IPS DF 6.9 (cell line): Measurements from ENCODE around the gene ADSS2.

Experiments
- DNase-seq: peaks from one replicate; pipeline ENCODE4 v3.0.0-alpha.2; 2013; ENCODE audit warnings: low read depth, low spot score
- H3K27ac ChIP-seq: one replicate; pipeline ENCODE4 v1.5.1; 2013; ENCODE audit warnings: low read length, control low read depth
- H3K27me3 ChIP-seq: 2 replicates; pipeline ENCODE4 v1.6.1; 2013; ENCODE audit warnings: mild to moderate bottlenecking, low read length; ENCODE audit not compliant: control insufficient read depth, insufficient read depth
- H3K36me3 ChIP-seq: 2 replicates; pipeline ENCODE4 v1.6.1; 2013; ENCODE audit warnings: low read length; ENCODE audit not compliant: control insufficient read depth, insufficient read depth
- H3K4me1 ChIP-seq: 2 replicates; pipeline ENCODE4 v1.6.1; 2013; ENCODE audit warnings: low read length; ENCODE audit not compliant: control insufficient read depth, insufficient read depth
- H3K4me3 ChIP-seq: 2 replicates; pipeline ENCODE4 v1.5.1; 2013; ENCODE audit warnings: mild to moderate bottlenecking, low read length
- H3K9me3 ChIP-seq: 2 replicates; pipeline ENCODE4 v1.6.1; 2013; ENCODE audit warnings: low read length, inconsistent platforms; ENCODE audit not compliant: control insufficient read depth, insufficient read depth
- WGBS: extraction: QIAGEN DNeasy Blood & Tissue Kit; methylation state at CpG from one replicate; pipeline ENCODE4 v1.1.7; 2013; ENCODE audit warnings: mixed read lengths, missing lambda C conversion rate; ENCODE audit not compliant: insufficient read length, insufficient coverage; 5-methylcytosine and 5-hydroxymethylcytosine counted together

The ADSS2 gene

GRCh38 chr1:244447024-244447423 lies 4.7 kb downstream of the ADSS2 start:
- H3K9me3 ChIP-seq: no peaks in the 10 kb centered on the region
- H3K27me3 ChIP-seq: no peaks in the 10 kb centered on the region
- no peak overlapping the region for H3K27ac ChIP-seq
- H3K4me3 ChIP-seq: no peak overlapping the region
- WGBS: no CpG with 5 or more reads among the region's 1 CpG
- H3K4me1 ChIP-seq: peaks cover 1% of the 10 kb centered on the region; the same call in 1 of the 2 replicates
- no peaks in the 10 kb centered on the region; the same call in 1 of the 2 replicates for H3K36me3 ChIP-seq
- no peak for DNase-seq

GRCh38 chr1:244445320-244446181 lies 6.2 kb downstream of the ADSS2 start:
- Histone ChIP-seq H3K9me3 (no peaks in the 10 kb centered on the region), H3K4me3 (no peak overlapping the region), H3K36me3 (no peaks in the 10 kb centered on the region; the same call in 1 of the 2 replicates), H3K4me1 (peaks cover 1% of the 10 kb centered on the region; the same call in 1 of the 2 replicates), H3K27me3 (no peaks in the 10 kb centered on the region), H3K27ac (no peak overlapping the region)
- no CpG with 5 or more reads among the region's 2 CpGs for WGBS
- no peak for DNase-seq

DNA sequence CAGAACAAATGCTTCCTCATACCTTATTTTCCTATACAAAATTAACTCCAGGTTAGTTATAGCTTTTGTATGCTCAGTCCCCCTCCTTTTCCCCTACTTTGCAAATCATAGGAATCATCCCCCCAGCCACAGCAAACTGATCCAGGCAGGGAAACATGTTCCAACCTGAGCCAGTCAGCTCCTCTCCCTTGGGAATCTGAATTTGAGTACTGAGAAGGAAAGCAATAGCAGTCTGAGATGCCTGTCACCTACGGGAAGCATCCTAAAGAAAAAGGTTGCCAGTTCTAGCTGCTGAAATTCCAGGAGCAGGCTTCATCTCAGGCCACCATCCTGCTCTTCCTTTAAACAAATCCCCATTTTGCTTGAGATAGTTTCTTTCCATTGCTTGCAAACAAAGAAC lies 6.9 kb downstream of the ADSS2 start:
- no peak overlapping the region for H3K27ac ChIP-seq
- H3K4me3 ChIP-seq: no peak overlapping the region
- peaks cover 1% of the 10 kb centered on the region; the same call in 1 of the 2 replicates for H3K4me1 ChIP-seq
- H3K36me3 ChIP-seq: no peaks in the 10 kb centered on the region; the same call in 1 of the 2 replicates
- no peaks in the 10 kb centered on the region for H3K9me3 ChIP-seq
- H3K27me3 ChIP-seq: no peaks in the 10 kb centered on the region
- WGBS: no CpG with 5 or more reads among the region's 1 CpG
- DNase-seq: no peak

DNA sequence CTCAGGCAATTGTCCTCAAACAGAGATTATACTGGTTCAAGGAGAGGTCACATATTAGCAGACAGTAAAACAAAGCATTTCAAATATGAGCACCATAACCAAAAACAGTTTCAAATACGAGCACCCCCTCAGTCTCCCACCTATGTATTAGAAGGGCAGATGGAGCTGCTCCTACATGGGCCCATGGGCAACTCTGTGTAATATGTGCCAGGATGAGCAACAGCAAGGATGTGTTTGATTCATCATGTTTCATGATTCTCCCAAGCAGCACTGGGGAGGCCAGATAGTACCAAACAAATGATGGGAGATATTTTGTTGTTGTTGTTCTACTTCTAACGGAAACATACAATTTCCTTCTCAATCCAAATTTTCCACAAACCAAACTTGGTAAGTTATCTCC lies 8.9 kb downstream of the ADSS2 start:
- H3K4me1 ChIP-seq: peaks cover 1% of the 10 kb centered on the region; the same call in 1 of the 2 replicates
- no peak for DNase-seq
- no peaks in the 10 kb centered on the region for H3K36me3 ChIP-seq
- H3K9me3 ChIP-seq: no peaks in the 10 kb centered on the region
- H3K27me3 ChIP-seq: no peaks in the 10 kb centered on the region
- no peak overlapping the region for H3K4me3 ChIP-seq
- H3K27ac ChIP-seq: no peak overlapping the region
- WGBS: 100% methylated on average over 1 of the region's 2 CpGs

GRCh38 chr1:244439391-244440032 lies 12.2 kb downstream of the ADSS2 start:
- H3K27me3 ChIP-seq: no peaks in the 10 kb centered on the region
- no CpG with 5 or more reads among the region's 8 CpGs for WGBS
- no peak for DNase-seq
- no peaks in the 10 kb centered on the region; the same call in 1 of the 2 replicates for H3K36me3 ChIP-seq
- H3K4me1 ChIP-seq: peaks cover 1% of the 10 kb centered on the region; the same call in 1 of the 2 replicates
- no peak overlapping the region for H3K27ac ChIP-seq
- H3K4me3 ChIP-seq: no peak overlapping the region
- no peaks in the 10 kb centered on the region for H3K9me3 ChIP-seq

DNA sequence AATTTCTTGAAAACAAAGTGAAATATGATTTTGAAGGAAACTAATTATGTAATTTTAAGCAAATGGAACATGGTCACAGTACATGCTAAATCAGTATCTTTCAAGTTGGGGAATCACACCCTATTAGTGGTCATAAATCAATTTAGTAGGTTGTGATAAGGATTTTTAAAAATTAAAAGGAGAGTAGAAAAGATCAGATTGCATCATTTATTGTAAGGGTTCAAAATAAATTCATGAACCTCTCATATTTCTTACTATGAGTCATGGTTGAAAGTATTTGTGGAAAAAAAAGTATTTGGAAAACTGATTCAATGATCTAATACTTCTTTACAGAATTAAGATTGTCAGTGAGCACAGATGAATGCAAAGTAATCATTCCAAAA lies 14.6 kb downstream of the ADSS2 start:
- Histone ChIP-seq H3K4me3 (no peak overlapping the region), H3K4me1 (no peaks in the 10 kb centered on the region), H3K27ac (no peak overlapping the region), H3K27me3 (no peaks in the 10 kb centered on the region), H3K36me3 (no peaks in the 10 kb centered on the region; the same call in 1 of the 2 replicates), H3K9me3 (no peaks in the 10 kb centered on the region)
- DNase-seq: no peak

- WGBS: no CpG with 5 or more reads among the region's 7 CpGs
- no peaks in the 10 kb centered on the region for H3K27me3 ChIP-seq
- DNase-seq: no peak
- no peak overlapping the region for H3K4me3 ChIP-seq
- H3K36me3 ChIP-seq: no peaks in the 10 kb centered on the region; the same call in 1 of the 2 replicates
- H3K9me3 ChIP-seq: no peaks in the 10 kb centered on the region
- no peaks in the 10 kb centered on the region for H3K4me1 ChIP-seq
- no peak overlapping the region for H3K27ac ChIP-seq
Observed at GRCh38 chr1:244436336-244437085, 15.2 kb downstream of the ADSS2 start.

DNA sequence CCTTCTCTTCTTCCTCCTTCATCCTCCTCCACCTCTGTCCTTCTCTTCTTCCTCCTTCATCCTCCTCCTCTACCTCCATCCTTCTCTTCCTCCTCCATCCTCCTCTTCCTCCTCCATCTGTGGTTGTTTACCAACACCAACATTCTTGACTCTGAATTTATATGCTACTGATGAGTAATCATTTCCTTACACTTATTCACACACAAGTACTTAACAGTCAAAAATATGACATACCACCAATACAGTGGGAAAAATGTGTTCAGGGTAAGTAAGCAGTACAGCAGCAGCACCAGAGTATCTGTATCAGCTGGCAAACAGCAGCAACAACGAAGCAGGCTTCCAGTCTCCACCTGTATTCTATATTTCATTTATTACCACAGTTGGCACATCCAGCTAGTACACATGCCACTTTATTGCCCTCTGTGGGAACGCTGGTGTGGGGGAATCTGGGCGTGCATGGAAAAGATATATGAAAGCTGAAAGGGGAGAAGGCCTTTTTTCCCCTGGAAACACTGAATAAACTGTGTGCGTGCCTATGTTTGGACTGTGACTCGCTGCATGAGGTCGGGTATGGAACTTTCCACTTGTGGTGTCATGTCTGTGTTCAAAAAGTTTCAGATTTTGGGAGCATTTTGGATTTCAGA lies 16.0 kb downstream of the ADSS2 start:
- Histone ChIP-seq H3K4me1 (no peaks in the 10 kb centered on the region), H3K27me3 (no peaks in the 10 kb centered on the region), H3K36me3 (no peaks in the 10 kb centered on the region; the same call in 1 of the 2 replicates), H3K27ac (no peak overlapping the region), H3K9me3 (no peaks in the 10 kb centered on the region), H3K4me3 (no peak overlapping the region)
- DNase-seq: no peak
- WGBS: no CpG with 5 or more reads among the region's 6 CpGs

- H3K36me3 ChIP-seq: no peaks in the 10 kb centered on the region; the same call in 1 of the 2 replicates
- H3K27me3 ChIP-seq: no peaks in the 10 kb centered on the region
- no peaks in the 10 kb centered on the region for H3K9me3 ChIP-seq
- no peak overlapping the region for H3K27ac ChIP-seq
- H3K4me3 ChIP-seq: no peak overlapping the region
- no peak for DNase-seq
- no peaks in the 10 kb centered on the region for H3K4me1 ChIP-seq
Observed at GRCh38 chr1:244431166-244431565, 20.5 kb downstream of the ADSS2 start.

DNA sequence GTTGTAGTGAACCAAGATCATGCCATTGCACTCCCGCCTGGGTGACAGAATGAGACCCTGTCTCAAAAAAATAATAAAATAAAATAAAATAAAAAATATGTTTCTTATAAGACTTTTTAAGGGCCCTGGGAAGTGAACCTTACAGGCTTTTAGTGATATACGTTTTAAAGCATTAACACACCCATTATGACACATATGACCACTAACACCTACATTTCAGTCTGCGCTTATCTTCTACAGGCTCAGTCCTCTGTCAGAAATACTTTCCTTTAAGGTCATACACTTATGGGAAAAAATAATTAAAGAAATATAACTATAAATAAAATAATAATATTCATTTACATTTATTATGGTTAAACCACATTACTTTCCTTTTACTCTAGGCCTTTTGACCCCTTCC lies 21.9 kb downstream of the ADSS2 start:
- H3K4me1 ChIP-seq: no peaks in the 10 kb centered on the region
- H3K27ac ChIP-seq: no peak overlapping the region
- no peaks in the 10 kb centered on the region for H3K27me3 ChIP-seq
- DNase-seq: no peak
- WGBS: no CpG with 5 or more reads among the region's 3 CpGs
- no peaks in the 10 kb centered on the region; the same call in 1 of the 2 replicates for H3K36me3 ChIP-seq
- no peaks in the 10 kb centered on the region for H3K9me3 ChIP-seq
- no peak overlapping the region for H3K4me3 ChIP-seq
